Liver (tissue), 9 donors: ENCODE measurements around the gene ADAMTS6. TPM values are rescaled to one million over a fixed set of nuclear protein-coding genes. Genes with fewer than 3 reads are reported as not detected.

Experiments used
- DNase-seq: peaks from one replicate; pipeline ENCODE4 v3.0.0-alpha.2; 2017; ENCODE audit warnings: low spot score
- H3K27ac ChIP-seq, 2 donors: one replicate each; pipeline ENCODE4 v1.7.0; 2013; ENCODE audit warnings: inconsistent platforms in 2 of 2, low read length in 2 of 2, control low read depth in 1 of 2, low read depth in 1 of 2, mild to moderate bottlenecking in 1 of 2
- H3K27me3 ChIP-seq, 4 donors: one replicate each; pipeline versions ENCODE4 v1.6.1 to v1.7.0; 2013; ENCODE audit warnings: low read length in 3 of 4, inconsistent platforms in 1 of 4, mild to moderate bottlenecking in 1 of 4, moderate library complexity in 1 of 4; ENCODE audit not compliant: control insufficient read depth in 4 of 4, insufficient read depth in 4 of 4
- H3K36me3 ChIP-seq, 4 donors: one replicate each; pipeline versions ENCODE4 v1.6.1 to v1.7.0; 2013; ENCODE audit warnings: low read length in 3 of 4, mild to moderate bottlenecking in 3 of 4, low read depth in 1 of 4, moderate library complexity in 1 of 4; ENCODE audit not compliant: control insufficient read depth in 4 of 4, insufficient read depth in 3 of 4
- H3K4me1 ChIP-seq, 4 donors: one replicate each; pipeline versions ENCODE4 v1.6.1 to v1.7.0; 2013; ENCODE audit warnings: low read length in 3 of 4, mild to moderate bottlenecking in 3 of 4, moderate library complexity in 1 of 4; ENCODE audit not compliant: control insufficient read depth in 4 of 4, insufficient read depth in 4 of 4
- H3K4me3 ChIP-seq, 3 donors: one replicate each; pipeline versions ENCODE4 v1.6.1 to v1.7.0; 2013; ENCODE audit warnings: low read length in 3 of 3, control low read depth in 1 of 3, low read depth in 1 of 3, mild to moderate bottlenecking in 1 of 3
- H3K9ac ChIP-seq, 2 donors: one replicate each; pipeline ENCODE4 v1.7.0; 2013; ENCODE audit warnings: low read length in 2 of 2, mild to moderate bottlenecking in 2 of 2, moderate library complexity in 2 of 2, control low read depth in 1 of 2, low read depth in 1 of 2
- H3K9me3 ChIP-seq, 4 donors: one replicate each; pipeline versions ENCODE4 v1.6.1 to v1.7.0; 2013; ENCODE audit warnings: low read length in 3 of 4; ENCODE audit not compliant: control insufficient read depth in 4 of 4
- EGR1 ChIP-seq, 2 donors: IDR thresholded peaks; 2 replicates each; pipeline ENCODE4 v1.6.1; 2016 to 2018; ENCODE audit warnings: antibody characterized with exemption in 2 of 2, low read depth in 2 of 2
- FOXA1 ChIP-seq: IDR thresholded peaks from 2 replicates; pipeline ENCODE4 v1.6.1; 2016; ENCODE audit warnings: antibody characterized with exemption
- FOXA2 ChIP-seq: IDR thresholded peaks from 2 replicates; pipeline ENCODE4 v1.6.1; 2016; ENCODE audit warnings: antibody characterized with exemption
- GABPA ChIP-seq, 2 donors: IDR thresholded peaks in 1 of 2; conservative IDR thresholded peaks in 1 of 2; 2 replicates each; pipeline ENCODE4 v1.6.1; 2016; ENCODE audit warnings: antibody characterized with exemption in 2 of 2, mild to moderate bottlenecking in 1 of 2, moderate library complexity in 1 of 2
- HNF4A ChIP-seq, 2 donors: conservative IDR thresholded peaks; 2 replicates each; pipeline ENCODE4 v1.6.1; 2016; ENCODE audit warnings: antibody characterized with exemption in 2 of 2, mild to moderate bottlenecking in 2 of 2
- HNF4G ChIP-seq: IDR thresholded peaks from 2 replicates; pipeline ENCODE4 v1.6.1; 2016; ENCODE audit warnings: antibody characterized with exemption
- JUND ChIP-seq, 2 donors: IDR thresholded peaks; 2 replicates each; pipeline ENCODE4 v1.6.1; 2016; ENCODE audit warnings: antibody characterized with exemption in 2 of 2
- NR2F2 ChIP-seq: IDR thresholded peaks from 2 replicates; pipeline ENCODE4 v1.6.1; 2016; ENCODE audit warnings: antibody characterized with exemption
- RAD21 ChIP-seq, 2 donors: IDR thresholded peaks; 2 replicates each; pipeline ENCODE4 v1.6.1; 2016; ENCODE audit warnings: antibody characterized with exemption in 2 of 2, mild to moderate bottlenecking in 2 of 2
- RXRA ChIP-seq, 2 donors: IDR thresholded peaks; 2 replicates each; pipeline ENCODE4 v1.6.1; 2017 to 2018; ENCODE audit warnings: antibody characterized with exemption in 2 of 2, mild to moderate bottlenecking in 1 of 2
- SP1 ChIP-seq: IDR thresholded peaks from 2 replicates; pipeline ENCODE4 v1.6.1; 2018; ENCODE audit warnings: antibody characterized with exemption, mild to moderate bottlenecking
- TAF1 ChIP-seq: conservative IDR thresholded peaks from 2 replicates; pipeline ENCODE4 v1.6.1; 2016; ENCODE audit warnings: antibody characterized with exemption, mild to moderate bottlenecking
- WGBS: extraction: QIAGEN DNeasy Blood & Tissue Kit; methylation state at CpG from one replicate; pipeline ENCODE4 v1.1.7; 2013; 5-methylcytosine and 5-hydroxymethylcytosine counted together
- polyA plus RNA-seq, 2 donors: library from polyadenylated mRNA; stranded (reverse) in 1 of 2; unstranded in 1 of 2; fragments of 200-250 nt in 1 of 2; fragments of >200 nt in 1 of 2; fragmentation: Nextera tagmentation in 1 of 2; extraction: Ambion mirVana in 1 of 2; gene quantifications; one replicate each; pipeline versions ENCODE4 v1.2.1 to v1.2.3, GENCODE V29; 2013 to 2015
- total RNA-seq, 2 donors: library from RNA; depleted of rRNA; stranded (reverse); fragments of >200 nt; gene quantifications; one replicate each; pipeline ENCODE4 v1.2.3, GENCODE V29; 2014
- TF ChIP-seq, protein P1 (sequence below): IDR thresholded peaks from 2 replicates; pipeline ENCODE4 v1.6.1; 2016; ENCODE audit warnings: antibody characterized with exemption
- TF ChIP-seq, protein P2 (sequence below): IDR thresholded peaks from 2 replicates; pipeline ENCODE4 v1.6.1; 2016; ENCODE audit warnings: antibody characterized with exemption
- TF ChIP-seq, protein P3 (sequence below): fragments of 150-350 bp; IDR thresholded peaks from 2 replicates; pipeline ENCODE4 v1.5.1; 2017; ENCODE audit warnings: improper control_type of control experiment, low read depth, low read length; ENCODE audit not compliant: missing input control
- TF ChIP-seq, protein P4 (sequence below): IDR thresholded peaks from 2 replicates; pipeline ENCODE4 v1.6.1; 2016; ENCODE audit warnings: antibody characterized with exemption
- TF ChIP-seq, protein P5 (sequence below): IDR thresholded peaks from 2 replicates; pipeline ENCODE4 v1.6.1; 2016; ENCODE audit warnings: antibody characterized with exemption, mild to moderate bottlenecking
- donor health status: healthy.
- donor health status: healthy.
- donor health status: healthy.
- donor health status: healthy.
- donor health status: healthy.

ADAMTS6 gene
- total and polyA plus RNA-seq, 4 donors: 0.06 to 2.0 (median 0.59) TPM

DNA sequence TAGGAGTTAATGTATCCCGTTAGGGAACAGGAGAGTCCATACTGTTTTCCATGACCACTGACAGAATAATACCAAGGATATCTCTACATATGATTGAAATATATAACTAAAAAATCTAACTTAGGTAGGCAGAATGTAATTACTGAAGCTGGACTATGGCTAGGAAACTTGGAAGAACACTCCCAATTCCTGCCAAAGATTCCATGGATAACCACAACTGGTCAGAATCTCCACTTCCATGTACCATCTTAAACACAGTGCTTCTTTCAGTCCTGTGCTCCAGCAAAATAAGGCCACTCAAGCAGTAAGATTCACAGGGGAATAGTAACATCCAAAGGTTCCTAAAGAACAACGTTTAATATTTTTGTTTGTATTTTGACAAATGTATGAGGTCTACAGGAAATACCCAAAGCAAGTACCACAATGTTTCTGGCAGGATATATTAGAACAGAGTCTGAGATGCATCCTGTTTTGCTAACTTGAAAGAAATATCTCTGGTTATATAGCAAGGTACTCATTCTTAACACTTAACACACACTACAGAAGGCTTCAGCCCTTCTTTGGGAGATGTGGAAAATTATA lies 295.0 kb downstream of the ADAMTS6 start:
- 76% methylated on average over 2 of the region's 2 CpGs for WGBS
- Histone ChIP-seq H3K9me3 (no peaks in the 10 kb centered on the region), H3K27ac (no peak overlapping the region), H3K9ac (no peak overlapping the region), H3K4me3 (no peak overlapping the region), H3K27me3 (no peaks in the 10 kb centered on the region), H3K36me3 (no peaks in the 10 kb centered on the region), H3K4me1 (no peaks in the 10 kb centered on the region)
- TF ChIP-seq, protein P1, sequence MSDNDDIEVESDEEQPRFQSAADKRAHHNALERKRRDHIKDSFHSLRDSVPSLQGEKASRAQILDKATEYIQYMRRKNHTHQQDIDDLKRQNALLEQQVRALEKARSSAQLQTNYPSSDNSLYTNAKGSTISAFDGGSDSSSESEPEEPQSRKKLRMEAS: no peak
- TF ChIP-seq, protein P2, sequence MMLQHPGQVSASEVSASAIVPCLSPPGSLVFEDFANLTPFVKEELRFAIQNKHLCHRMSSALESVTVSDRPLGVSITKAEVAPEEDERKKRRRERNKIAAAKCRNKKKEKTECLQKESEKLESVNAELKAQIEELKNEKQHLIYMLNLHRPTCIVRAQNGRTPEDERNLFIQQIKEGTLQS: no peak
- TF ChIP-seq FOXA2 (no peak), HNF4G (no peak), JUND (IDR thresholded peaks at IDR 0.05) (no peak), NR2F2 (no peak), RAD21 (IDR thresholded peaks at IDR 0.05) (no peak), SP1 (no peak), RXRA (IDR thresholded peaks at IDR 0.05) (no peak), HNF4A (conservative IDR thresholded peaks at IDR 0.05) (no peak), EGR1 (IDR thresholded peaks at IDR 0.05; ENCODE audit: low read depth in 2 of 2) (no peak)
- TF ChIP-seq, protein P3, sequence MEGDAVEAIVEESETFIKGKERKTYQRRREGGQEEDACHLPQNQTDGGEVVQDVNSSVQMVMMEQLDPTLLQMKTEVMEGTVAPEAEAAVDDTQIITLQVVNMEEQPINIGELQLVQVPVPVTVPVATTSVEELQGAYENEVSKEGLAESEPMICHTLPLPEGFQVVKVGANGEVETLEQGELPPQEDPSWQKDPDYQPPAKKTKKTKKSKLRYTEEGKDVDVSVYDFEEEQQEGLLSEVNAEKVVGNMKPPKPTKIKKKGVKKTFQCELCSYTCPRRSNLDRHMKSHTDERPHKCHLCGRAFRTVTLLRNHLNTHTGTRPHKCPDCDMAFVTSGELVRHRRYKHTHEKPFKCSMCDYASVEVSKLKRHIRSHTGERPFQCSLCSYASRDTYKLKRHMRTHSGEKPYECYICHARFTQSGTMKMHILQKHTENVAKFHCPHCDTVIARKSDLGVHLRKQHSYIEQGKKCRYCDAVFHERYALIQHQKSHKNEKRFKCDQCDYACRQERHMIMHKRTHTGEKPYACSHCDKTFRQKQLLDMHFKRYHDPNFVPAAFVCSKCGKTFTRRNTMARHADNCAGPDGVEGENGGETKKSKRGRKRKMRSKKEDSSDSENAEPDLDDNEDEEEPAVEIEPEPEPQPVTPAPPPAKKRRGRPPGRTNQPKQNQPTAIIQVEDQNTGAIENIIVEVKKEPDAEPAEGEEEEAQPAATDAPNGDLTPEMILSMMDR: no peak
- TF ChIP-seq, protein P4, sequence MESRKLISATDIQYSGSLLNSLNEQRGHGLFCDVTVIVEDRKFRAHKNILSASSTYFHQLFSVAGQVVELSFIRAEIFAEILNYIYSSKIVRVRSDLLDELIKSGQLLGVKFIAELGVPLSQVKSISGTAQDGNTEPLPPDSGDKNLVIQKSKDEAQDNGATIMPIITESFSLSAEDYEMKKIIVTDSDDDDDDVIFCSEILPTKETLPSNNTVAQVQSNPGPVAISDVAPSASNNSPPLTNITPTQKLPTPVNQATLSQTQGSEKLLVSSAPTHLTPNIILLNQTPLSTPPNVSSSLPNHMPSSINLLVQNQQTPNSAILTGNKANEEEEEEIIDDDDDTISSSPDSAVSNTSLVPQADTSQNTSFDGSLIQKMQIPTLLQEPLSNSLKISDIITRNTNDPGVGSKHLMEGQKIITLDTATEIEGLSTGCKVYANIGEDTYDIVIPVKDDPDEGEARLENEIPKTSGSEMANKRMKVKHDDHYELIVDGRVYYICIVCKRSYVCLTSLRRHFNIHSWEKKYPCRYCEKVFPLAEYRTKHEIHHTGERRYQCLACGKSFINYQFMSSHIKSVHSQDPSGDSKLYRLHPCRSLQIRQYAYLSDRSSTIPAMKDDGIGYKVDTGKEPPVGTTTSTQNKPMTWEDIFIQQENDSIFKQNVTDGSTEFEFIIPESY: no peak
- TF ChIP-seq, protein P5, sequence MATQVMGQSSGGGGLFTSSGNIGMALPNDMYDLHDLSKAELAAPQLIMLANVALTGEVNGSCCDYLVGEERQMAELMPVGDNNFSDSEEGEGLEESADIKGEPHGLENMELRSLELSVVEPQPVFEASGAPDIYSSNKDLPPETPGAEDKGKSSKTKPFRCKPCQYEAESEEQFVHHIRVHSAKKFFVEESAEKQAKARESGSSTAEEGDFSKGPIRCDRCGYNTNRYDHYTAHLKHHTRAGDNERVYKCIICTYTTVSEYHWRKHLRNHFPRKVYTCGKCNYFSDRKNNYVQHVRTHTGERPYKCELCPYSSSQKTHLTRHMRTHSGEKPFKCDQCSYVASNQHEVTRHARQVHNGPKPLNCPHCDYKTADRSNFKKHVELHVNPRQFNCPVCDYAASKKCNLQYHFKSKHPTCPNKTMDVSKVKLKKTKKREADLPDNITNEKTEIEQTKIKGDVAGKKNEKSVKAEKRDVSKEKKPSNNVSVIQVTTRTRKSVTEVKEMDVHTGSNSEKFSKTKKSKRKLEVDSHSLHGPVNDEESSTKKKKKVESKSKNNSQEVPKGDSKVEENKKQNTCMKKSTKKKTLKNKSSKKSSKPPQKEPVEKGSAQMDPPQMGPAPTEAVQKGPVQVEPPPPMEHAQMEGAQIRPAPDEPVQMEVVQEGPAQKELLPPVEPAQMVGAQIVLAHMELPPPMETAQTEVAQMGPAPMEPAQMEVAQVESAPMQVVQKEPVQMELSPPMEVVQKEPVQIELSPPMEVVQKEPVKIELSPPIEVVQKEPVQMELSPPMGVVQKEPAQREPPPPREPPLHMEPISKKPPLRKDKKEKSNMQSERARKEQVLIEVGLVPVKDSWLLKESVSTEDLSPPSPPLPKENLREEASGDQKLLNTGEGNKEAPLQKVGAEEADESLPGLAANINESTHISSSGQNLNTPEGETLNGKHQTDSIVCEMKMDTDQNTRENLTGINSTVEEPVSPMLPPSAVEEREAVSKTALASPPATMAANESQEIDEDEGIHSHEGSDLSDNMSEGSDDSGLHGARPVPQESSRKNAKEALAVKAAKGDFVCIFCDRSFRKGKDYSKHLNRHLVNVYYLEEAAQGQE: no peak
- no peak for DNase-seq

DNA sequence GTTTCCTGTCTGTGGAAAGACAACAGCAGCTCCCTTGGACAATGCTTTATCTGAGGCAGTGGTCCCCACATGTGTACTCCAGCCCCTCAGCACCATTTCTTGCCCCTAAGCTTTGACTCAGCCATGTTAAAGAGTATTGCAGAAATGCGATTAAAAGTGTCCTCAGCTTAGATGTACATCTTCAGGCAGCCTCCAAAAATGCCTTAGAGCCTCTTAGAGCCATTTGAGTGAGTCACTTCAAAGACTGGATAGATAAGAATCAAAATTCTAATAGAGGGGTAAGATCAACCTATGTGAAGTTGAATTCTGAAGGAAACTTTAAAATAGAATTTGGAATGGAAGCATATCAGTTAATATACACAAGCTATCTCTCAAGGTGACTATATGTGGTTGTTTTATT lies 296.3 kb downstream of the ADAMTS6 start:
- no peak overlapping the region for H3K4me3 ChIP-seq
- no peak overlapping the region for H3K27ac ChIP-seq
- DNase-seq: no peak
- WGBS: 96% methylated on average over 1 of the region's 1 CpG
- H3K36me3 ChIP-seq: no peaks in the 10 kb centered on the region
- no peaks in the 10 kb centered on the region for H3K27me3 ChIP-seq
- H3K4me1 ChIP-seq: no peaks in the 10 kb centered on the region
- no peak overlapping the region for H3K9ac ChIP-seq
- H3K9me3 ChIP-seq: no peaks in the 10 kb centered on the region
- no peak for TF ChIP-seq FOXA1
- TF ChIP-seq, protein P2: no peak
- TF ChIP-seq, protein P1: no peak
- no peak for TF ChIP-seq SP1
- TF ChIP-seq, protein P5: no peak
- no peak for TF ChIP-seq EGR1 (IDR thresholded peaks at IDR 0.05; ENCODE audit: low read depth in 2 of 2)
- TF ChIP-seq, protein P4: no peak
- TF ChIP-seq NR2F2: no peak
- TF ChIP-seq GABPA (IDR thresholded peaks at IDR 0.05 in 1 of 2, conservative IDR thresholded peaks at IDR 0.05 in 1 of 2): no peak
- TF ChIP-seq RAD21 (IDR thresholded peaks at IDR 0.05): no peak
- TF ChIP-seq TAF1: no peak
- TF ChIP-seq JUND (IDR thresholded peaks at IDR 0.05): no peak
